Measurements from ENCODE around the gene CBY2.

GRCh38 chr13:45715351-45715750 is 13.2 kb downstream of the CBY2 start:
- no peak for TF ChIP-seq POLR2A (IDR thresholded peaks at IDR 0.05; ENCODE audit: low read depth, low read length)
- TF ChIP-seq RFX5 (IDR thresholded peaks at IDR 0.05; ENCODE audit: low read depth, low read length): no peak
- TF ChIP-seq, protein P1, sequence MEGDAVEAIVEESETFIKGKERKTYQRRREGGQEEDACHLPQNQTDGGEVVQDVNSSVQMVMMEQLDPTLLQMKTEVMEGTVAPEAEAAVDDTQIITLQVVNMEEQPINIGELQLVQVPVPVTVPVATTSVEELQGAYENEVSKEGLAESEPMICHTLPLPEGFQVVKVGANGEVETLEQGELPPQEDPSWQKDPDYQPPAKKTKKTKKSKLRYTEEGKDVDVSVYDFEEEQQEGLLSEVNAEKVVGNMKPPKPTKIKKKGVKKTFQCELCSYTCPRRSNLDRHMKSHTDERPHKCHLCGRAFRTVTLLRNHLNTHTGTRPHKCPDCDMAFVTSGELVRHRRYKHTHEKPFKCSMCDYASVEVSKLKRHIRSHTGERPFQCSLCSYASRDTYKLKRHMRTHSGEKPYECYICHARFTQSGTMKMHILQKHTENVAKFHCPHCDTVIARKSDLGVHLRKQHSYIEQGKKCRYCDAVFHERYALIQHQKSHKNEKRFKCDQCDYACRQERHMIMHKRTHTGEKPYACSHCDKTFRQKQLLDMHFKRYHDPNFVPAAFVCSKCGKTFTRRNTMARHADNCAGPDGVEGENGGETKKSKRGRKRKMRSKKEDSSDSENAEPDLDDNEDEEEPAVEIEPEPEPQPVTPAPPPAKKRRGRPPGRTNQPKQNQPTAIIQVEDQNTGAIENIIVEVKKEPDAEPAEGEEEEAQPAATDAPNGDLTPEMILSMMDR (conservative IDR thresholded peaks at IDR 0.05; ENCODE audit: low read depth, low read length): no peak
- TF ChIP-seq MAFK (IDR thresholded peaks at IDR 0.05; ENCODE audit: low read depth, low read length): no peak
- TF ChIP-seq, protein P2, sequence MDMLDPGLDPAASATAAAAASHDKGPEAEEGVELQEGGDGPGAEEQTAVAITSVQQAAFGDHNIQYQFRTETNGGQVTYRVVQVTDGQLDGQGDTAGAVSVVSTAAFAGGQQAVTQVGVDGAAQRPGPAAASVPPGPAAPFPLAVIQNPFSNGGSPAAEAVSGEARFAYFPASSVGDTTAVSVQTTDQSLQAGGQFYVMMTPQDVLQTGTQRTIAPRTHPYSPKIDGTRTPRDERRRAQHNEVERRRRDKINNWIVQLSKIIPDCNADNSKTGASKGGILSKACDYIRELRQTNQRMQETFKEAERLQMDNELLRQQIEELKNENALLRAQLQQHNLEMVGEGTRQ (IDR thresholded peaks at IDR 0.05; ENCODE audit: low read depth, low read length): no peak
- TF ChIP-seq BHLHE40 (IDR thresholded peaks at IDR 0.05; ENCODE audit: low read depth, low read length): no peak
- TF ChIP-seq RCOR1 (IDR thresholded peaks at IDR 0.05; ENCODE audit: insufficient replicate concordance, low read length): no peak
- TF ChIP-seq CEBPB (IDR thresholded peaks at IDR 0.05; ENCODE audit: low read depth, low read length): 0 out of 2 replicates have a peak, but pooled peaks have one; percentile 4
- TF ChIP-seq, protein P3, sequence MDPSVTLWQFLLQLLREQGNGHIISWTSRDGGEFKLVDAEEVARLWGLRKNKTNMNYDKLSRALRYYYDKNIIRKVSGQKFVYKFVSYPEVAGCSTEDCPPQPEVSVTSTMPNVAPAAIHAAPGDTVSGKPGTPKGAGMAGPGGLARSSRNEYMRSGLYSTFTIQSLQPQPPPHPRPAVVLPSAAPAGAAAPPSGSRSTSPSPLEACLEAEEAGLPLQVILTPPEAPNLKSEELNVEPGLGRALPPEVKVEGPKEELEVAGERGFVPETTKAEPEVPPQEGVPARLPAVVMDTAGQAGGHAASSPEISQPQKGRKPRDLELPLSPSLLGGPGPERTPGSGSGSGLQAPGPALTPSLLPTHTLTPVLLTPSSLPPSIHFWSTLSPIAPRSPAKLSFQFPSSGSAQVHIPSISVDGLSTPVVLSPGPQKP (IDR thresholded peaks at IDR 0.05; ENCODE audit: borderline replicate concordance, low read depth, low read length): no peak
- TF ChIP-seq RAD21 (IDR thresholded peaks at IDR 0.05; ENCODE audit: low read length): no peak
- TF ChIP-seq SMC3 (IDR thresholded peaks at IDR 0.05; ENCODE audit: low read depth, low read length): no peak
- TF ChIP-seq CHD1 (IDR thresholded peaks at IDR 0.05; ENCODE audit: low read depth, low read length): no peak

Measured in IMR-90 (cell line).